H1 (cell line): ENCODE measurements around the gene ERP44. TPM values are rescaled to one million over a fixed set of nuclear protein-coding genes. Genes with fewer than 3 reads are reported as not detected.

ENCODE experiments used
- BRCA1 ChIP-seq: IDR thresholded peaks from 2 replicates; pipeline ENCODE4 v1.6.1; 2012; ENCODE audit warnings: low read depth, low read length, improper control_type of control experiment
- EP300 ChIP-seq, 2 experiments: IDR thresholded peaks; 1 replicate in 1 of 2; 2 replicates in 1 of 2; pipeline ENCODE4 v1.6.1; 2011 to 2012; ENCODE audit warnings: low read depth in 2 of 2, low read length in 2 of 2, mild to moderate bottlenecking in 2 of 2, borderline replicate concordance in 1 of 2, inconsistent platforms in 1 of 2, moderate library complexity in 1 of 2
- polyA plus RNA-seq, 7 experiments: library from polyadenylated mRNA; depleted of rRNA in 3 of 7; stranded (reverse) in 5 of 7; unstranded in 2 of 7; fragments of >200 nt in 5 of 7; fragments of 200-250 nt in 2 of 7; gene quantifications; 1 replicate in 5 of 7; 2 replicates in 1 of 7; 4 replicates in 1 of 7; pipeline versions ENCODE4 v1.2.1 to v1.2.3, GENCODE V29; 2011 to 2013; ENCODE audit warnings: missing spikeins in 2 of 7, mixed read lengths in 2 of 7
- total RNA-seq: library from RNA; stranded (reverse); fragmentation: NEBNext Ultra II Directional; extraction: Animal tissue kit (Norgen Biotek cat#: 25700); gene quantifications from 2 replicates; pipeline ENCODE4 v1.2.1, GENCODE V29; 2021

ERP44 gene
- total and polyA plus RNA-seq, 2 of the 8 experiments (the other 6 are each of a cell fraction or from before 2014, with no cell fraction given), result 5.7 to 15.6 TPM

DNA sequence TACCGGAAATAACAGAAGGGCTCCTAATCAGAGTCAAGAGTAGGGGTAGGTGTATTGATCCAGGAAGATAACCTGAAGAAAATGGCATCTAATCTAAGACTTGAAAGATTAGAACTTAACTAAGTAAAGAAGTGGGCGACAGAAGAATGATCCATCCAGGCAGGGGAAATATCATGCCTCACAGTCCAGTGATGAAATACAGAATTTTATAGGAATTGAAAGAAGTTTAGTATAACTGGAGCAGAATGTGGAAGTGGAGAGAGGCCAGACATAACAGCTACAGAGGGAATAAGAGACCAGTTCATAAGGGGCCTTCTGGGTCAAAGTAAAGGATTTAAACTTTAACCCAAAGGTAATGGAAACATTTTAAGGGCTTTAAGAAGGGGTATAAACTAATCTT lies 42.2 kb downstream of the ERP44 start (continued):
- TF ChIP-seq BRCA1 (no peak), EP300 (IDR thresholded peaks at IDR 0.05; ENCODE audit: borderline replicate concordance in 1 of 2, low read depth in 2 of 2, low read length in 2 of 2) (no peak)
